Thymus (tissue), 11 donors: ENCODE measurements around the gene TMEM120A. TPM values are rescaled to one million over a fixed set of nuclear protein-coding genes. Genes with fewer than 3 reads are reported as not detected.
A peak's percentile ranks its signal among the peaks of the same experiment; 100 is the strongest.

ENCODE experiments used
- DNase-seq, 9 donors: peaks; one replicate each; pipeline ENCODE4 v3.0.0-alpha.2; 2013; ENCODE audit warnings: low spot score in 9 of 9, low read depth in 6 of 9, missing footprints in 1 of 9
- H3K27ac ChIP-seq, 2 donors: one replicate each; pipeline ENCODE4 v1.5.1; 2013; ENCODE audit warnings: control low read depth in 1 of 2, low read depth in 1 of 2, low read length in 1 of 2, mild to moderate bottlenecking in 1 of 2, moderate library complexity in 1 of 2
- H3K27me3 ChIP-seq, 2 donors: one replicate each; pipeline ENCODE4 v1.5.1; 2013; ENCODE audit warnings: low read length in 1 of 2; ENCODE audit not compliant: control insufficient read depth in 2 of 2, insufficient read depth in 1 of 2
- H3K36me3 ChIP-seq, 2 donors: one replicate each; pipeline ENCODE4 v1.5.1; 2013; ENCODE audit warnings: low read length in 1 of 2, mild to moderate bottlenecking in 1 of 2, moderate library complexity in 1 of 2; ENCODE audit not compliant: control insufficient read depth in 2 of 2, insufficient read depth in 2 of 2
- H3K4me1 ChIP-seq, 2 donors: one replicate each; pipeline ENCODE4 v1.5.1; 2013; ENCODE audit warnings: low read length in 2 of 2; ENCODE audit not compliant: control insufficient read depth in 2 of 2, insufficient read depth in 2 of 2
- H3K4me3 ChIP-seq, 2 donors: one replicate each; pipeline ENCODE4 v1.5.1; 2013; ENCODE audit warnings: low read length in 2 of 2, control low read depth in 1 of 2, mild to moderate bottlenecking in 1 of 2
- H3K9me3 ChIP-seq, 2 donors: one replicate each; pipeline ENCODE4 v1.5.1; 2013; ENCODE audit warnings: low read length in 1 of 2, mild to moderate bottlenecking in 1 of 2; ENCODE audit not compliant: control insufficient read depth in 2 of 2, insufficient read depth in 1 of 2
- WGBS: extraction: QIAGEN DNeasy Blood & Tissue Kit; methylation state at CpG from one replicate; pipeline ENCODE4 v1.1.7; 2013; 5-methylcytosine and 5-hydroxymethylcytosine counted together
- polyA plus RNA-seq: library from polyadenylated mRNA; stranded (reverse); fragments of 200-250 nt; gene quantifications from one replicate; pipeline ENCODE4 v1.2.3, GENCODE V29; 2013
- total RNA-seq: library from RNA; stranded (reverse); fragments of 120-200 nt; gene quantifications from one replicate; pipeline ENCODE4 v1.2.4, GENCODE V29; 2013
- donor health status: healthy.

Gene TMEM120A
- total and polyA plus RNA-seq, 2 donors = 6.8 to 48.8 TPM

- no peaks in the 10 kb centered on the region for H3K4me1 ChIP-seq
- no peaks in the 10 kb centered on the region for H3K9me3 ChIP-seq
- WGBS = 95% methylated on average over 6 of the region's 6 CpGs
- peaks cover 32 to 40% of the 10 kb centered on the region in 2 donors for H3K36me3 ChIP-seq
- H3K27ac ChIP-seq = no peak overlapping the region
- no peaks in the 10 kb centered on the region for H3K27me3 ChIP-seq
- no peak overlapping the region for H3K4me3 ChIP-seq
- DNase-seq = no peak
Measured at GRCh38 chr7:76002139-76002538, 7.7 kb upstream of the TMEM120A start.

- H3K9me3 ChIP-seq = no peaks in the 10 kb centered on the region
- no peak overlapping the region for H3K4me3 ChIP-seq
- H3K4me1 ChIP-seq = peaks cover 0 to 3% of the 10 kb centered on the region in 2 donors
- WGBS = 98% methylated on average over 11 of the region's 11 CpGs
- H3K36me3 ChIP-seq = peaks cover 33 to 46% of the 10 kb centered on the region in 2 donors
- no peak for DNase-seq
- H3K27ac ChIP-seq = no peak overlapping the region
- H3K27me3 ChIP-seq = no peaks in the 10 kb centered on the region
Measured at GRCh38 chr7:76000566-76000965, 6.2 kb upstream of the TMEM120A start.

- H3K27me3 ChIP-seq = peaks cover 0 to 2% of the 10 kb centered on the region in 2 donors
- peaks cover 0 to 5% of the 10 kb centered on the region in 2 donors for H3K9me3 ChIP-seq
- peaks cover 8 to 12% of the 10 kb centered on the region in 2 donors for H3K4me1 ChIP-seq
- WGBS = 98% methylated on average over 1 of the region's 1 CpG
- peaks cover 21 to 31% of the 10 kb centered on the region in 2 donors for H3K36me3 ChIP-seq
- DNase-seq = no peak
- no peak overlapping the region for H3K4me3 ChIP-seq
- H3K27ac ChIP-seq = no peak overlapping the region
Measured at GRCh38 chr7:75998038-75998437, 3.6 kb upstream of the TMEM120A start.

- Histone ChIP-seq H3K27me3 (peaks cover 0 to 2% of the 10 kb centered on the region in 2 donors), H3K27ac (no peak overlapping the region), H3K4me1 (peaks cover 8 to 12% of the 10 kb centered on the region in 2 donors), H3K36me3 (peaks cover 18 to 19% of the 10 kb centered on the region in 2 donors), H3K4me3 (no peak overlapping the region), H3K9me3 (peaks cover 0 to 5% of the 10 kb centered on the region in 2 donors)
- DNase-seq = no peak
- WGBS = 95% methylated on average over 4 of the region's 4 CpGs
Measured at GRCh38 chr7:75996476-75996875, 2.1 kb upstream of the TMEM120A start.

- peaks cover 0 to 5% of the 10 kb centered on the region in 2 donors for H3K9me3 ChIP-seq
- H3K4me1 ChIP-seq = peaks cover 8 to 12% of the 10 kb centered on the region in 2 donors
- H3K36me3 ChIP-seq = peaks cover 15 to 17% of the 10 kb centered on the region in 2 donors
- 98% methylated on average over 5 of the region's 5 CpGs for WGBS
- no peak overlapping the region for H3K27ac ChIP-seq
- peaks cover 0 to 2% of the 10 kb centered on the region in 2 donors for H3K27me3 ChIP-seq
- DNase-seq = no peak
- H3K4me3 ChIP-seq = no peak overlapping the region
Measured at GRCh38 chr7:75995996-75996395, 1.6 kb upstream of the TMEM120A start.

GRCh38 chr7:75995052-75995471 lies 667 bp upstream of the TMEM120A start:
- H3K27me3 ChIP-seq = peaks cover 0 to 2% of the 10 kb centered on the region in 2 donors
- 87% methylated on average over 11 of the region's 11 CpGs for WGBS
- H3K4me3 ChIP-seq = peak overlapping the region; percentile 78 to 92
- H3K4me1 ChIP-seq = peaks cover 8 to 12% of the 10 kb centered on the region in 2 donors
- H3K36me3 ChIP-seq = peaks cover 6 to 7% of the 10 kb centered on the region in 2 donors
- DNase-seq = no peak
- no peak overlapping the region for H3K27ac ChIP-seq
- peaks cover 0 to 5% of the 10 kb centered on the region in 2 donors for H3K9me3 ChIP-seq

GRCh38 chr7:75993689-75994387 lies 557 bp downstream of the TMEM120A start:
- H3K36me3 ChIP-seq = peaks cover 6 to 7% of the 10 kb centered on the region in 2 donors
- H3K4me3 ChIP-seq = peak overlapping the region; percentile 78 to 92
- 8% methylated on average over 40 of the region's 40 CpGs for WGBS
- H3K27me3 ChIP-seq = peaks cover 0 to 2% of the 10 kb centered on the region in 2 donors
- H3K4me1 ChIP-seq = peaks cover 8 to 20% of the 10 kb centered on the region in 2 donors
- peaks cover 0 to 5% of the 10 kb centered on the region in 2 donors for H3K9me3 ChIP-seq
- DNase-seq = peak in 1 of 9 donors; percentile 26
- H3K27ac ChIP-seq = peak overlapping the region; percentile 2 to 56

GRCh38 chr7:75992083-75992755 lies 2.2 kb downstream of the TMEM120A start:
- no peak overlapping the region for H3K27ac ChIP-seq
- DNase-seq = no peak
- WGBS = 97% methylated on average over 20 of the region's 20 CpGs
- H3K27me3 ChIP-seq = peaks cover 0 to 2% of the 10 kb centered on the region in 2 donors
- H3K4me1 ChIP-seq = peaks cover 8 to 20% of the 10 kb centered on the region in 2 donors
- no peak overlapping the region for H3K4me3 ChIP-seq
- peaks cover 14 to 17% of the 10 kb centered on the region in 2 donors for H3K36me3 ChIP-seq
- peaks cover 0 to 5% of the 10 kb centered on the region in 2 donors for H3K9me3 ChIP-seq

- Histone ChIP-seq H3K27ac (no peak overlapping the region), H3K4me1 (peaks cover 8 to 17% of the 10 kb centered on the region in 2 donors), H3K9me3 (peaks cover 0 to 5% of the 10 kb centered on the region in 2 donors), H3K4me3 (no peak overlapping the region), H3K36me3 (peaks cover 18 to 23% of the 10 kb centered on the region in 2 donors), H3K27me3 (peaks cover 0 to 2% of the 10 kb centered on the region in 2 donors)
- WGBS = over 99% methylated on average over 9 of the region's 9 CpGs
- no peak for DNase-seq
Measured at GRCh38 chr7:75991531-75992082, 2.8 kb downstream of the TMEM120A start.
